NCI-H2081 (cell line): ENCODE measurements around the gene NKAIN2.
A peak's percentile ranks its signal among the peaks of the same experiment; 100 is the strongest.
"Not testable (repeated sequence)": the region's sequence is repeated elsewhere in the genome, so short reads cannot be mapped to it uniquely, and the experiment has no call there.

Source experiments
- DNase-seq, 2 experiments: peaks; one replicate each; lab custom pipeline; 2025; lab: John Stamatoyannopoulos, UW

The NKAIN2 gene

GRCh38 chr6:124682751-124683150 lies 879.1 kb downstream of the NKAIN2 start:
- DNase-seq = no peak

- peak in 1 of 2 experiments; percentile 55 for DNase-seq
These were observed 879.8 kb downstream of the NKAIN2 start for GRCh38 chr6:124683507-124683906.

GRCh38 chr6:124684621-124685020 lies 881.0 kb downstream of the NKAIN2 start:
- no peak for DNase-seq

GRCh38 chr6:124688369-124688768 lies 884.7 kb downstream of the NKAIN2 start:
- no peak for DNase-seq

- peak; percentile 82 to 91 for DNase-seq
These were observed 890.6 kb downstream of the NKAIN2 start for GRCh38 chr6:124694139-124694705.

GRCh38 chr6:124699038-124699437 lies 895.4 kb downstream of the NKAIN2 start:
- DNase-seq = no peak

DNA sequence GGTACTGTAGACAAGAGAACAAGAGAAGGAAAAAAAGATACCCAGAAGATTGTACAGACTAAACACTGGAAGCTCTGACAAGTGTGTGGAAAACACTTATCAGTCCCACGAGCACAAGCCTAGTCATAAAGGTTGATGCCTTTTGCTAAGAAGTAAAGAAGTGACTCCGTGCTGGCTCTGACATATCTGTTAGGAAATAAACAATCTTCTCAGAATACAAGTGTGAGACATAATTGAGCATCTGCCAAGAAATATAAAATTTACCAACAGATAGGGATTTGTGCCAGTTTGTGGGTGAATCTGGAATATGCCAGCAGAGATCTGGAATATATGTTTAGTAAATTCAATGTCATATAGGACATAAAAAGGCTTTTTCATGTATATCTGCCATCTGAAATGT lies 899.9 kb downstream of the NKAIN2 start:
- no peak for DNase-seq

DNA sequence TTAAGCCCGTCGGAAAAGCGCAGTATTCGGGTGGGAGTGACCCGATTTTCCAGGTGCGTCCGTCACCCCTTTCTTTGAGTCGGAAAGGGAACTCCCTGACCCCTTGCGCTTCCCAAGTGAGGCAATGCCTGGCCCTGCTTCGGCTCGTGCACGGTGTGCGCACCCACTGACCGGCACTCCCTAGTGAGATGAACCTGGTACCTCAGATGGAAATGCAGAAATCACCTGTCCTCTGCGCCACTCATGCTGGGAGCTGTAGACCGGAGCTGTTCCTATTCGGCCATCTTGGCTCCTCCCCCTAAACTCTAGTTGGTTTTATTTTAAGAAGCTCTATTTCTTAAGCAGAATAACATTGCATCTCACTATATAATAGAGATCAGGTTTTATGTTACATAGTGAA lies 908.9 kb downstream of the NKAIN2 start:
- DNase-seq = not testable (repeated sequence)

DNA sequence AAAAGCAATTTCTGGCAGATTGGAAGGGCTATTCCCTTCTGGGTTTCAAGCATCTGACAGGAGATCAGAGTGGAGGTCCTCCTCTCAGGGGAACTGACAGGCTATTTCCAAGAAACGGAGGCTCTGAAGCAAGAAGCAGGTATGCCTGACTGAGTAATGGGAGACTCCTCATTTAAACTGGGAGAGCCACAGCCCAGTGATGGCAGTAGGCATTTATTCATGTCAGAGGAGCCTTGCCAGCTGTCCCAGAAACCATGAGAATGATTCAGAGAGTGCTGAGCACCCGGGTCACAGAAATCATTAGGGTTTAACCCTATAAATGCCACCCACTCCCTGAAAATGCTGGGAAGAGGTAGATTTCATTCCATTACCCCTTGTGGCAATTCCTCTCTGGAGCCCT lies 911.1 kb downstream of the NKAIN2 start:
- no peak for DNase-seq

DNA sequence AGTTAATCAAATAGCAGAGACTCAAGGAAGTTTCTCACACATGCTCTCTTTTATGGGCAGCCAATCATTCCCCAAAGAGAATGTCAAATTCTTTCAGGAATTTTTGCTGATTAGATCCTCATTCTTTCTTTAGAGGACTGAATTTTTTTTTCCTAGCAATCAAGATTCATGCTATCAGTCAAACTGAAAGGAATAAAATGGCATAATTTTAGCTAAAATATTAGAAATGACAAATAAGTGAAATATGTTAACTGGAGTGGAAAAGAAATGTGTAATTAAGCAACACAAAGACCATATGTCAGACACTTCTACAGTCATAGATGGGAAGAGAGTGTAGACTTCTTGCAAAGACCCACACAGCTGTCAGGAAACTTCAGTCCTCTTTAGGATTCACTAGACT lies 916.2 kb downstream of the NKAIN2 start:
- DNase-seq = no peak

- DNase-seq = no peak
These were observed 917.7 kb downstream of the NKAIN2 start for GRCh38 chr6:124721331-124721730.

- no peak for DNase-seq
These were observed 918.6 kb downstream of the NKAIN2 start for GRCh38 chr6:124722141-124722878.

DNA sequence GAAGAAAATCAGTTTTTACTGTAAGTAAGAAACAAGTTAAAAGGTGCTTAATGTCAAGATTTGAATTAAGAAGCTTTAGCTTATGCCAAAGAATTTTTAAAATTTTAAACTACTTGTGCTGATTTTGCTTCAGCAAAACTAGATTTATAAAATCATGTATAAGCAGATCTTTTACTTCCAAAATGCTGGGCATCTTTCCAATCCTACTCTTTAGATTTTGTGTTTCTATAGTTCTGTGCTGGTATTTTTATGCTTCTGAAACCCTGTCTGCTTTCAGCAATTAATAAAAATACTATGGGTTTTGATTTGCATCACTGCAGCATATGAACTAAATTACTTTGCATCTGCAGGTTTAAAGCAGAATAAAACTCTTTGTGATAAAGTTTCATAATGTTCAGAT lies 920.0 kb downstream of the NKAIN2 start:
- no peak for DNase-seq

GRCh38 chr6:124737804-124738203 lies 934.1 kb downstream of the NKAIN2 start:
- DNase-seq = not testable (repeated sequence)

DNA sequence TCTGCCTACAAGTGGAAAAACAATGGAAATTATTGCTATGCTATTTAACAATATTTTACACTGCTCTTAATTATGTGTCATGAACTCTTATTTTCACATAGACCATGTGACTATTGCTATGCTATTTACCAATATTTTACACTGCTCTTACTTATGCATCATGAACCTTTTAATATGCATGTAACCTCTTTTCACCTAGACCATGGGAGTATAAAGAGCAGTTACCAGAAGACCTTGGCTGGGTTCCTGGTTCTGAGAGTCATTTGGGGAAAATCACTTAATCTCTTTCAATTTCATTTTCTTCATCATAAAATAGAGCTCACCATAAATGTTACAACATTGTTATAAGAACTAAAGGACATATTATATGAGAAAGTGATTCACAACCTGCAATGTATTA lies 934.8 kb downstream of the NKAIN2 start:
- no peak for DNase-seq

- DNase-seq = no peak
These were observed 937.7 kb downstream of the NKAIN2 start for GRCh38 chr6:124741341-124741740.

DNA sequence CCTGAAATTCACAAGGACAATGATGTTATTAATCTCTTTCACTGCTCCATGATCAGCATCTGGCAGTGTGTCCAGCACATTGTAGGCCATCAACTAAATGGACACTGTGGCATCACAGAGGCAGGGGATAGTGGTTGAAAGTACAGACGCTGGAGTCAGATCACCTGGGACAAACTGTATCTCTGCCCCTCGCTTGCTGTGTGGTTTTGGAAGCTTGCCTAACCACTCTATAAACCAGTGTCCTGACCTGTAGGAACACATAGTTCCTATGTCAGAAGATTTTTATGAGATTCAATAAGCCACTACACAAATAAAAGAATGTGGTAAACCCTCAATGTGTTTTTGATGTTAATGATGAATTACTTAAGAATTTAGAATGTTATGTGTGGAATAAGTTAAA lies 939.3 kb downstream of the NKAIN2 start:
- no peak for DNase-seq

DNA sequence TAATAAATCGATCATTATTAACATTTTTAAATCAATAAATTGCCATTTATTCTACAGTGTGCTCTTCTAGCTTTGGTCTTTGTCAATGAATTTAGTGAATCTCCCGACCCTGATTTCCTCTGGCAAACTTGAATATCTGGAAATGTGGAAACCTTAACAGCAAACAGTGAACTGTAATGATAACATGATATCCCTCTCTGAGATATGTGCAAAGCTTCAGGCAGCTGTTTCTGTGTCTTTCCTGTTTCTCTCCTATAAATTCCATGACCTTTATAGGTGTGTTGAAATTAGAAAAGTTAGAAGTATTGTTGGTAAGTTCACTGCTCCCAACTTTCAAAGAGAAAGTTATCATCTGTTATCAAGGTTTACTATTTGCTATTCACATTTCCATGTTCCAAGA lies 939.8 kb downstream of the NKAIN2 start:
- no peak for DNase-seq

- DNase-seq = no peak
These were observed 943.7 kb downstream of the NKAIN2 start for GRCh38 chr6:124747349-124747748.

- no peak for DNase-seq
These were observed 945.1 kb downstream of the NKAIN2 start for GRCh38 chr6:124748778-124749177.

DNA sequence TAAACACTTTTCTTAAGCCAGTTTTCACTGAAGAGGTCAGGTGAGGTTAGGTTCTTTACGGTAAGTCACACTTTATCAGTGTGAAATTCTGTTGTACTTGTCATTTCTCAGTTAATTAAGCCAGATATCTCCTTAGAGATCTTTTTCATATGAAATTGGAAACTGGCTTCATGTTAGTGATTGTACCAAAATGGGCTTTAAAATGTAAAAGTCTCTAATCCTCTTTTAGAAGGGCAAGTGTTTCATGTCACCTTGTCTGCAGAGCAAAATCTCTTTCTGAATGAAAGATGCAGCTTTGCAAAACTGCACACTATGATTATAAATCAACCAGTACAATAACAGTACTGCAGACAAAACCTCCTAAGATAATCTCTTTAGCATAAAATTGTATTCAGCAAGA lies 949.3 kb downstream of the NKAIN2 start:
- no peak for DNase-seq

DNA sequence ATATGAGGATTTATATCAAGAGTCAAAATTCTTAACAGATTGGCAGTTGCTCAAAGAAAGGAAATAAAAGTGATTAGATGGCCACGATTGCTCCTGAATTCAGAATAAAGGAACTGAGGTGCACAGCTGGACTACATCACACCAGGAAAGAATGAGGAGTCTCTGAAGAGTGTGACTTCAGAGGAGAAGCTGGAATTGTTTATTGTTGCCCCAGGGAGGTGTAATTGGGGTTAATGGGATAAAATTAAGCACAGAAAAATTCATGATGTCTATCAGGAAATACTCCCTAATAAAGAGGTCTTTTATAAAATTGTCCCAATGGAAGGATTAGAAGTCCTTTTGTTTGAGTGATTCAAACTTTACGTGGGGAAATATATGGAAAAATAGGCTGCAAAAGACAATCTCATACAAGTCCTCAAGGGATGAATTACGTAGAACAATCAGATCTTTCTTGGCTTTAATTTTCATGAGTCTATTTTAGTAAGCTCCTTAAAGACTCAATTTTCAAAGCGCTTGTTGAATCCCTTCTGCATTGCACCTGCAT lies 950.0 kb downstream of the NKAIN2 start:
- no peak for DNase-seq

- DNase-seq = no peak
These were observed 951.7 kb downstream of the NKAIN2 start for GRCh38 chr6:124755321-124755720.

DNA sequence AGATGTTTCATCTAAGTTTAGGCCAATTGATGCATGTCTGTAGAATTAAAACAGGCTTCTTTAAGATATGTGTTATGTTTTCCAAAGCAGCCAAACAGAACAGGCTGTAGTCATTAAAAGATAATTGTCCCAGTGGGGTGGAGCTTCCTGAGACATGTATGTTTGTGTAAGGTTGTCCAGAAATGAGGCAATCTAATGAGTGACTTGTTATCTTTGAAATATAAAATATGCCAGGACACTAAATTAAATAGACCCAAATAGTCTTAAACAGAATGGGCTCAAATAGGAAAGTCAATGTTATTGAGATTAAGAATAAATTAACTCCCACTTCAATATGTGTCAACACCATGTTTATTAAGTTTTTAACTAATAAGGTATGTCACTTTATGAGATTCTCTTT lies 953.9 kb downstream of the NKAIN2 start:
- DNase-seq = peak in 1 of 2 experiments; percentile 20
